Vagina (tissue), 2 donors: ENCODE data around the gene ATP6V0E2.

Experiments used
- CTCF ChIP-seq, 3 experiments: fragments of 450-650 bp in 2 of 3; fragments of 200-600 bp in 1 of 3; sonication (generic) in 1 of 3; IDR thresholded peaks; one replicate each; pipeline ENCODE4 v1.5.1; 2017 to 2019; ENCODE audit warnings: antibody characterized with exemption in 3 of 3, mild to moderate bottlenecking in 2 of 3, moderate library complexity in 2 of 3
- POLR2A ChIP-seq, 2 donors: fragments of 450-650 bp; IDR thresholded peaks; one replicate each; pipeline ENCODE4 v1.6.1; 2017; ENCODE audit warnings: antibody characterized with exemption in 2 of 2, mild to moderate bottlenecking in 2 of 2, moderate library complexity in 2 of 2
- POLR2AphosphoS5 ChIP-seq, 2 donors: sonication (generic); formaldehyde crosslinking; IDR thresholded peaks; one replicate each; pipeline ENCODE4 v1.9.0; 2017; ENCODE audit warnings: antibody characterized with exemption in 2 of 2, mild to moderate bottlenecking in 2 of 2, low read depth in 1 of 2; ENCODE audit not compliant: insufficient read depth in 1 of 2

DNA sequence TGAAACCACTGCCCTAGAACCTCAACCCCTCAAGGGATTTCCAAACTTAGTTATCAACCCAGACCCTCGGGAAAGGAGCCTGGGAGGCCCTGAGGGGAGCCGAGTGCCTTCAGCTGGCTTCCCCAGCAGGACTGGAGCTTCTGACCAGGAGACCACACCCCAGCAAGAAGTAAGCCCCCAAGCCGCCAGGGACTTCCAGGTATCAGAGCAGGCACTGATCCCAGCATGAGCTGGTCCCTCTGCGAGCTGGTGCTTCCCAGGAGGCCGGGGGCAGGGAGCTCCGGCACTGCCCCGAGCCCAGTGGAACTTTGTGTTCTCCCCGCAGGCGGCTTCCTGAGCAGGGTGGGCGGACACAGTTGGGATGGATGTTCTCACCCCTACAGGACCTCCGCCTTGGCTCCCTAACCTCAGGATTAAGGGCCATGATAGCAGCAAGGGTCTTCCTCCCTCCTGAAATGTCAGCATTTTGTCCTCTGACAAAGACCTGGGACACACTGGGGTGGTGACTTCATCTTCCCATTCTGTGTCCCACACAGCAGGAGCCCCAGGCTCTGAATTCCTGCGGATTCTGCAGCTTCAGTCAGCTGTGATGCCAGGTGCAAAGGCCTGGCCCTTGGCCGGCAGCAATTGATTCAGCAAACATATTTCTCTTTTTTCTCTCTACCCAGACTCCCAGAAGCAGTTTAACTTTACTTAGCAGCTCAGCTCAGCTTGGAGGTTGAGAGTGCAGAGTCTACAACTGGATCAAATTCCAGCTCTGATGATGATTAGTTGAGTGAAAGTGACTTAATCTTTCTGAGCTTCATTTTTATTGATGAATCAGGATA, 11.6 kb downstream of the ATP6V0E2 start:
- no peak for TF ChIP-seq POLR2AphosphoS5 (IDR thresholded peaks at IDR 0.05; ENCODE audit: insufficient read depth in 1 of 2, low read depth in 1 of 2)
- no peak for TF ChIP-seq CTCF (IDR thresholded peaks at IDR 0.05)
- no peak for TF ChIP-seq POLR2A (IDR thresholded peaks at IDR 0.05)
